Tibial artery (tissue), 4 donors: ENCODE data around the gene DRGX.

Source experiments
- DNase-seq, 2 donors: peaks; one replicate each; pipeline ENCODE4 v3.0.0-alpha.2; 2019
- H3K27ac ChIP-seq, 2 donors: fragments of 200-600 bp; sonication (generic) in 1 of 2; 1 replicate in 1 of 2; 2 replicates in 1 of 2; pipeline ENCODE4 v1.5.1; 2018 to 2019; ENCODE audit warnings: mild to moderate bottlenecking in 1 of 2
- H3K27me3 ChIP-seq, 2 donors: fragments of 200-600 bp; sonication (generic) in 1 of 2; one replicate each; pipeline versions ENCODE4 v1.5.1 to v1.6.0; 2016 to 2019
- H3K36me3 ChIP-seq, 3 donors: fragments of 200-600 bp; sonication (generic) in 2 of 3; one replicate each; pipeline ENCODE4 v1.5.1; 2016 to 2019; ENCODE audit warnings: mild to moderate bottlenecking in 2 of 3
- H3K4me1 ChIP-seq, 4 donors: fragments of 200-600 bp; sonication (generic) in 2 of 4; 1 replicate in 3 of 4; 2 replicates in 1 of 4; pipeline ENCODE4 v1.5.1; 2016 to 2019
- H3K4me3 ChIP-seq, 2 donors: fragments of 200-600 bp; sonication (generic) in 1 of 2; 1 replicate in 1 of 2; 2 replicates in 1 of 2; pipeline ENCODE4 v1.5.1; 2018 to 2019; ENCODE audit warnings: mild to moderate bottlenecking in 2 of 2
- H3K9me3 ChIP-seq, 3 donors: fragments of 200-600 bp; sonication (generic) in 1 of 3; one replicate each; pipeline ENCODE4 v1.5.1; 2016 to 2019
- intact Hi-C: fragments of 100-400 bp; cut with DNase I; formaldehyde crosslinking; loops from one replicate; pipeline ENCODE4 v1.15.0; 2023; ENCODE audit warnings: low total_unique reads
- TF ChIP-seq, protein P1 (sequence below), 2 experiments: fragments of 200-600 bp in 1 of 2; fragments of 450-650 bp in 1 of 2; IDR thresholded peaks; one replicate each; pipeline ENCODE4 v1.5.1; 2017 to 2019; ENCODE audit warnings: antibody characterized with exemption in 2 of 2, mild to moderate bottlenecking in 1 of 2, moderate library complexity in 1 of 2

DRGX gene

GRCh38 chr10:49366460-49366859 lies 29.4 kb downstream of the DRGX start:
- H3K4me3 ChIP-seq: no peak overlapping the region
- intact Hi-C loops: no loop called here
- H3K27me3 ChIP-seq: peaks cover 0 to 35% of the 10 kb centered on the region in 2 donors
- no peaks in the 10 kb centered on the region for H3K36me3 ChIP-seq
- no peak for DNase-seq
- H3K4me1 ChIP-seq: no peaks in the 10 kb centered on the region
- TF ChIP-seq, protein P1, sequence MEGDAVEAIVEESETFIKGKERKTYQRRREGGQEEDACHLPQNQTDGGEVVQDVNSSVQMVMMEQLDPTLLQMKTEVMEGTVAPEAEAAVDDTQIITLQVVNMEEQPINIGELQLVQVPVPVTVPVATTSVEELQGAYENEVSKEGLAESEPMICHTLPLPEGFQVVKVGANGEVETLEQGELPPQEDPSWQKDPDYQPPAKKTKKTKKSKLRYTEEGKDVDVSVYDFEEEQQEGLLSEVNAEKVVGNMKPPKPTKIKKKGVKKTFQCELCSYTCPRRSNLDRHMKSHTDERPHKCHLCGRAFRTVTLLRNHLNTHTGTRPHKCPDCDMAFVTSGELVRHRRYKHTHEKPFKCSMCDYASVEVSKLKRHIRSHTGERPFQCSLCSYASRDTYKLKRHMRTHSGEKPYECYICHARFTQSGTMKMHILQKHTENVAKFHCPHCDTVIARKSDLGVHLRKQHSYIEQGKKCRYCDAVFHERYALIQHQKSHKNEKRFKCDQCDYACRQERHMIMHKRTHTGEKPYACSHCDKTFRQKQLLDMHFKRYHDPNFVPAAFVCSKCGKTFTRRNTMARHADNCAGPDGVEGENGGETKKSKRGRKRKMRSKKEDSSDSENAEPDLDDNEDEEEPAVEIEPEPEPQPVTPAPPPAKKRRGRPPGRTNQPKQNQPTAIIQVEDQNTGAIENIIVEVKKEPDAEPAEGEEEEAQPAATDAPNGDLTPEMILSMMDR (IDR thresholded peaks at IDR 0.05): no peak
- H3K27ac ChIP-seq: no peak overlapping the region
- no peaks in the 10 kb centered on the region for H3K9me3 ChIP-seq

DNA sequence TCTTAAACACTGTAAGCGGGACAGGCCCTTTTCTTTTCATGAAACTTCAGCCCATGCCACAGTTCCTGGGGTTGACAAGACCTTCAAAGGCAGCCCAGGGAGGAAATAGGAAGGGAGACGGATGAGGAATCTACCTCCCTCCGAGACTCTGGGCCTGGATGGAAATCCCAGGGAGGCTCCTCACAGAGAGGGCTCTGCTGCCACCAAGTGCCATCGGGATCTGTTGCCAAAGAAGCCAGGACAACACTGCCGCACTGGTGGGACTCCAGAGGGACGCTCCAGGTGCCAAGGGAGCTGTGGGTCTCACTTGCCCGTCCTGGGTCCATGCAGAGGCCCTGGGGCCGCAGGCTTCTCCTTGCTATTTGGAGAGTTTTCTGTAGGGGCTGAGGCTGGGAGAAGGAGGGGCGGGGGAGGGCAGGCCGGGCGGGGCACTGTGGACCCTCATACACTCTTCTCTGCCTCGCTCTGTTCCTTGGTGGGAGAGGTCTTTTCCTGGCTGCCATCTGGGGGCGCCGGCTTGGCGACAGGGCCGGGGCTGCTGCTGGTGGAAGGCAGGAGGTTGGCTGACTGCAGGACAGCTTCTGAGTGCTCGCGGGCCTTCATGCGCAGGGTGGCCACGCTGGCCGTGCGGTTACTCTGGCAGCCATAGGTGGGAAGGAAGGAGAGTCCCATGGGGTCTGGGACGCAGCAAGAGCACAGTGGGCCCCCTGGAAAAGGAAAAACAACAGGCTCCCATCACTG lies 30.0 kb downstream of the DRGX start:
- peaks cover 0 to 1% (median 0%) of the 10 kb centered on the region in 4 donors for H3K4me1 ChIP-seq
- H3K27ac ChIP-seq: no peak overlapping the region
- TF ChIP-seq, protein P1 (IDR thresholded peaks at IDR 0.05): no peak
- no peak overlapping the region for H3K4me3 ChIP-seq
- no peaks in the 10 kb centered on the region for H3K36me3 ChIP-seq
- no peak for DNase-seq
- intact Hi-C loops: no loop called here
- peaks cover 0 to 31% of the 10 kb centered on the region in 2 donors for H3K27me3 ChIP-seq
- H3K9me3 ChIP-seq: no peaks in the 10 kb centered on the region

DNA sequence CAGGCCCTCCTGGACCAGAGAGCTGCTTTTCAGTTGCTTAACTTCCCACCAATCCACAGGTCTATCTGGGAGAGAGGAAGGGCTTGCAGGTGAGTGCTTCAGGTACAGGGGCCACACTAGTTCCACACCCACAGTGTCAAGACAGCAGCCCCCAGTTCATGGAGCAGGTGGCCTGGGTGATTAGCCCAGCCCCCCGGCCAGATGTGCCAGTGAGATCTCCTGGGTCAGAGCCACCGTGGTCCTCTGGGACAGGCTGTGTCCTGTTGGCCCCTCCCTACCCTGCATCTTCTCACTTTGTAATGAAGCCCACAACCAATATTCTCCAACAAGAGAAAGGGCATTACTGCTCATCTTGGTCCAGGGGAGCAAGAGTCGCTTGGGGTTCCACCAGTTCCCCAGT lies 30.6 kb downstream of the DRGX start:
- TF ChIP-seq, protein P1 (IDR thresholded peaks at IDR 0.05): no peak
- H3K27me3 ChIP-seq: peaks cover 0 to 28% of the 10 kb centered on the region in 2 donors
- H3K27ac ChIP-seq: no peak overlapping the region
- peaks cover 0 to 7% (median 5%) of the 10 kb centered on the region in 4 donors for H3K4me1 ChIP-seq
- intact Hi-C loops: no loop called here
- no peak overlapping the region for H3K4me3 ChIP-seq
- DNase-seq: no peak
- H3K36me3 ChIP-seq: no peaks in the 10 kb centered on the region
- H3K9me3 ChIP-seq: no peaks in the 10 kb centered on the region

GRCh38 chr10:49364747-49365146 lies 31.1 kb downstream of the DRGX start:
- peaks cover 0 to 22% of the 10 kb centered on the region in 2 donors for H3K27me3 ChIP-seq
- no peaks in the 10 kb centered on the region for H3K9me3 ChIP-seq
- no peak for DNase-seq
- peaks cover 0 to 11% (median 8%) of the 10 kb centered on the region in 4 donors for H3K4me1 ChIP-seq
- H3K4me3 ChIP-seq: no peak overlapping the region
- intact Hi-C loops: no loop called here
- no peak overlapping the region for H3K27ac ChIP-seq
- H3K36me3 ChIP-seq: no peaks in the 10 kb centered on the region
- TF ChIP-seq, protein P1 (IDR thresholded peaks at IDR 0.05): no peak

DNA sequence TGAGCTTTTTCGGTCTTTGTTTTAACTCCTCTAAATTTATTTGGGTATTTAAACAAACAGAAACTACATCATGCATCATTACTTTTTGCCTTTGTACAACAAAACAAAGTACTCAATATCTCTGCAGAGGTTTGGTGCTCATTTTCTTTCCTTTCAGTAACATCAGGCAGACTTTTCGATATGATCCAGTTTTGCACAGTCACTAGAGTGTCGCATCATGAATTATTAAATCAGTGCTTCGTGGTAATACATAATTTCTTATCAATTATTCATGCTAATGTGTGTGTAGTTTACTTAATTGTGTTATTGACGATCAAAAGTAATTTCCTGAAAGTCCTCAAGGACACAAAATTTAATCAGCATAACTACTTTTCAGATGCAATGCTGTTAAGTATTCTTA lies 31.8 kb downstream of the DRGX start:
- intact Hi-C loops: no loop called here
- Histone ChIP-seq H3K9me3 (no peaks in the 10 kb centered on the region), H3K4me1 (peaks cover 0 to 11% (median 8%) of the 10 kb centered on the region in 4 donors), H3K27ac (no peak overlapping the region), H3K36me3 (no peaks in the 10 kb centered on the region), H3K27me3 (peaks cover 0 to 21% of the 10 kb centered on the region in 2 donors), H3K4me3 (no peak overlapping the region)
- no peak for DNase-seq
- TF ChIP-seq, protein P1 (IDR thresholded peaks at IDR 0.05): no peak
